PFSK-1 (cell line): ENCODE results near the gene STAG1. TPM values are rescaled to one million over a fixed set of nuclear protein-coding genes. Genes with fewer than 3 reads are reported as not detected.
A peak's percentile ranks its signal among the peaks of the same experiment; 100 is the strongest.

ENCODE experiments used
- FOXP2 ChIP-seq: optimal IDR thresholded peaks from 2 replicates; pipeline ENCODE3; 2011; ENCODE audit warnings: borderline replicate concordance, control low read depth, inconsistent platforms; ENCODE audit not compliant: insufficient read depth; ENCODE audit errors: extremely low read length, extremely low read depth
- POLR2AphosphoS5 ChIP-seq: IDR thresholded peaks from 2 replicates; pipeline ENCODE4 v1.6.1; 2012; ENCODE audit warnings: low read depth, mild to moderate bottlenecking, control low read depth, low read length, moderate library complexity
- REST ChIP-seq, 2 experiments: IDR thresholded peaks; 2 replicates each; pipeline versions ENCODE4 v1.6.1 to v1.8.0; 2011 to 2012; ENCODE audit warnings: low read depth in 2 of 2, low read length in 2 of 2, control low read depth in 1 of 2, inconsistent platforms in 1 of 2, mild to moderate bottlenecking in 1 of 2, moderate library complexity in 1 of 2; ENCODE audit not compliant: insufficient read depth in 1 of 2
- SIN3A ChIP-seq: IDR thresholded peaks from 2 replicates; pipeline ENCODE4 v1.6.1; 2012; ENCODE audit warnings: mild to moderate bottlenecking, low read length, moderate library complexity, borderline replicate concordance; ENCODE audit not compliant: insufficient read depth
- TAF1 ChIP-seq: IDR thresholded peaks from 2 replicates; pipeline ENCODE4 v1.6.1; 2012; ENCODE audit warnings: low read length, control low read depth, borderline replicate concordance; ENCODE audit not compliant: insufficient read depth
- polyA plus RNA-seq: library from polyadenylated mRNA; unstranded; fragments of >200 nt; gene quantifications from one replicate; pipeline ENCODE4 v1.2.1, GENCODE V29; 2012; ENCODE audit warnings: low read depth, missing spikeins; ENCODE audit not compliant: insufficient read length

STAG1 gene
- 6.3 TPM for polyA plus RNA-seq

GRCh38 chr3:136752172-136752421, at the start of gene STAG1:
STAG1 (minus strand) TSS chr3:136752378; CDS start chr3:136630898, 121,480 bp downstream.
- TF ChIP-seq REST (IDR thresholded peaks at IDR 0.05; ENCODE audit: insufficient read depth in 1 of 2, low read depth in 2 of 2, low read length in 2 of 2) (peak in 1 of 2 experiments; percentile 8; a peak in 1 of 4 replicates), FOXP2 (no peak), POLR2AphosphoS5 (no peak), SIN3A (no peak)

- no peak for TF ChIP-seq SIN3A
- TF ChIP-seq TAF1: no peak
- no peak for TF ChIP-seq POLR2AphosphoS5
- no peak for TF ChIP-seq FOXP2
- no peak for TF ChIP-seq REST (IDR thresholded peaks at IDR 0.05; ENCODE audit: insufficient read depth in 1 of 2, low read depth in 2 of 2, low read length in 2 of 2)
Measured at GRCh38 chr3:136792556-136793330, 40.6 kb upstream of the STAG1 start.

- TF ChIP-seq FOXP2: no peak
- TF ChIP-seq POLR2AphosphoS5: no peak
- TF ChIP-seq TAF1: no peak
- no peak for TF ChIP-seq REST (IDR thresholded peaks at IDR 0.05; ENCODE audit: insufficient read depth in 1 of 2, low read depth in 2 of 2, low read length in 2 of 2)
- TF ChIP-seq SIN3A: no peak
Measured at GRCh38 chr3:136790786-136791185, 38.6 kb upstream of the STAG1 start.

GRCh38 chr3:136789976-136790375, 37.8 kb upstream of the STAG1 start:
- TF ChIP-seq REST (IDR thresholded peaks at IDR 0.05; ENCODE audit: insufficient read depth in 1 of 2, low read depth in 2 of 2, low read length in 2 of 2) (no peak), TAF1 (no peak), POLR2AphosphoS5 (no peak), SIN3A (no peak), FOXP2 (no peak)

GRCh38 chr3:136788154-136788553, 36.0 kb upstream of the STAG1 start:
- TF ChIP-seq SIN3A (no peak), REST (IDR thresholded peaks at IDR 0.05; ENCODE audit: insufficient read depth in 1 of 2, low read depth in 2 of 2, low read length in 2 of 2) (no peak), TAF1 (no peak), POLR2AphosphoS5 (no peak), FOXP2 (no peak)
